ENCODE measurements around the gene DGKZ.

DNA sequence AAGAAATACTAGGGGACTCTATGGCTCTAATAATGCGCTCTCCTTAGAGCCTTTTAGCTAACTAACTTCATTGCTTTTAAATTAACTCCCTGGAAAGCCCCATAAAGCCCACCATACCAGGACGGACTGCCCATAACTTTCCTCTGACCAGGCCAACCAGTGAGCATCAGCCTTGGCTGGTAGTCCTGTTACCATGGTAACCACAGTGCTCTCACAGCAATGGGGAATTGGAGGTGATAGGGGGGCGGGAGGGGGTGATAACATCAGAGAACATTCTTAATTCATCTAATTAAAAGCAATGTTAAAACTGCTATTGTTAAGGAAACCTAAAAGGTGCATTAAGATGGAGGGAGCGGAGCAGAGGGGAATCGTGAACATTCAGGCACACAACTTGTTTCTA lies 71.5 kb downstream of the DGKZ start:
- TF ChIP-seq EZH2phosphoT487 (IDR thresholded peaks at IDR 0.05; ENCODE audit: insufficient read depth, low read depth) (no peak), EZH2 (IDR thresholded peaks at IDR 0.05; ENCODE audit: insufficient read depth, poor library complexity, severe bottlenecking) (no peak)

Data from GM23248 (cell line).